Spleen (tissue), 13 donors: ENCODE measurements around the gene IQCB1. TPM values are rescaled to one million over a fixed set of nuclear protein-coding genes. Genes with fewer than 3 reads are reported as not detected.

Experiments used
- DNase-seq: peaks from one replicate; pipeline ENCODE4 v3.0.0-alpha.2; 2020
- H3K27ac ChIP-seq, 8 donors: fragments of 200-600 bp; sonication (generic) in 7 of 8; 1 replicate in 4 of 8; 2 replicates in 4 of 8; pipeline versions ENCODE4 v1.5.0 to v1.8.0; 2016 to 2021; ENCODE audit warnings: inconsistent platforms in 4 of 8, mild to moderate bottlenecking in 4 of 8, moderate library complexity in 1 of 8
- H3K27me3 ChIP-seq, 7 donors: fragments of 200-600 bp; sonication (generic) in 6 of 7; replicated peaks in 1 of 7; 1 replicate in 4 of 7; 2 replicates in 3 of 7; pipeline versions ENCODE4 v1.5.0 to v1.8.0; 2016 to 2021; ENCODE audit warnings: inconsistent platforms in 3 of 7, mild to moderate bottlenecking in 1 of 7
- H3K36me3 ChIP-seq, 6 donors: fragments of 200-600 bp; sonication (generic) in 5 of 6; 1 replicate in 4 of 6; 2 replicates in 2 of 6; pipeline versions ENCODE4 v1.5.0 to v1.8.0; 2016 to 2021; ENCODE audit warnings: inconsistent platforms in 2 of 6
- H3K4me1 ChIP-seq, 6 donors: fragments of 200-600 bp; sonication (generic) in 5 of 6; 1 replicate in 3 of 6; 2 replicates in 3 of 6; pipeline versions ENCODE4 v1.5.0 to v1.8.0; 2016 to 2021; ENCODE audit warnings: inconsistent platforms in 3 of 6
- H3K4me3 ChIP-seq, 8 donors: fragments of 200-600 bp; sonication (generic) in 7 of 8; 1 replicate in 4 of 8; 2 replicates in 4 of 8; pipeline versions ENCODE4 v1.5.0 to v1.8.0; 2016 to 2021; ENCODE audit warnings: inconsistent platforms in 4 of 8, mild to moderate bottlenecking in 4 of 8, moderate library complexity in 2 of 8
- H3K9me3 ChIP-seq, 8 donors: fragments of 200-600 bp; sonication (generic) in 7 of 8; 1 replicate in 4 of 8; 2 replicates in 4 of 8; pipeline versions ENCODE4 v1.5.0 to v1.8.0; 2016 to 2021; ENCODE audit warnings: inconsistent platforms in 4 of 8
- POLR2A ChIP-seq, 3 donors: fragments of 450-650 bp; IDR thresholded peaks; one replicate each; pipeline ENCODE4 v1.5.1; 2017; ENCODE audit warnings: antibody characterized with exemption in 3 of 3, mild to moderate bottlenecking in 1 of 3
- POLR2AphosphoS5 ChIP-seq, 3 donors: sonication (generic); formaldehyde crosslinking; IDR thresholded peaks; one replicate each; pipeline ENCODE4 v1.5.1; 2017; ENCODE audit warnings: antibody characterized with exemption in 3 of 3
- WGBS, 5 donors: extraction: QIAGEN DNeasy Blood & Tissue Kit in 3 of 5; methylation state at CpG; one replicate each; pipeline versions ENCODE4 v1.1.5 to v1.1.7; 2013 to 2018; 5-methylcytosine and 5-hydroxymethylcytosine counted together
- intact Hi-C: fragments of 100-400 bp; cut with DNase I; formaldehyde crosslinking; loops from one replicate; pipeline ENCODE4 v1.15.0; 2023; ENCODE audit warnings: low total_unique reads
- long read RNA-seq, 2 donors: transcript quantifications; one replicate each; lab custom pipeline, GENCODE V29; 2026
- polyA plus RNA-seq, 3 donors: library from polyadenylated mRNA; stranded (reverse); fragments of 200-250 nt; gene quantifications; one replicate each; pipeline ENCODE4 v1.2.1, GENCODE V29; 2013
- total RNA-seq, 7 donors: library from RNA; depleted of rRNA in 3 of 7; stranded (reverse); fragments of >200 nt in 3 of 7; fragmentation: NEBNext Ultra II Directional in 4 of 7; extraction: Animal tissue kit (Norgen Biotek cat#: 25700) in 4 of 7; gene quantifications; one replicate each; pipeline versions ENCODE4 v1.1.0 to v1.2.1, GENCODE V29; 2016 to 2021
- TF ChIP-seq, protein P1 (sequence below), 11 experiments: fragments of 200-600 bp in 7 of 11; fragments of 450-650 bp in 4 of 11; sonication (generic) in 4 of 11; IDR thresholded peaks in 8 of 11; conservative IDR thresholded peaks in 3 of 11; 1 replicate in 7 of 11; 2 replicates in 4 of 11; pipeline versions ENCODE4 v1.4.0 to v1.8.0; 2016 to 2021; ENCODE audit warnings: antibody characterized with exemption in 11 of 11, inconsistent platforms in 4 of 11, mild to moderate bottlenecking in 1 of 11
- donor health status: healthy with polysubstance abuse.
- donor health status: DM: no; HTN: no; CAD: no; lungs with moderate emphysema.
- donor health status: DM: no; HTN: no; CAD: no.
- donor health status: Bipolar disorder and iron deficiency.
- donor health status: healthy.
- donor health status: DM: no; HTN: no; CAD: no.
- donor health status: DM: yes; HTN: yes; CAD: no.

IQCB1 gene, protein sequence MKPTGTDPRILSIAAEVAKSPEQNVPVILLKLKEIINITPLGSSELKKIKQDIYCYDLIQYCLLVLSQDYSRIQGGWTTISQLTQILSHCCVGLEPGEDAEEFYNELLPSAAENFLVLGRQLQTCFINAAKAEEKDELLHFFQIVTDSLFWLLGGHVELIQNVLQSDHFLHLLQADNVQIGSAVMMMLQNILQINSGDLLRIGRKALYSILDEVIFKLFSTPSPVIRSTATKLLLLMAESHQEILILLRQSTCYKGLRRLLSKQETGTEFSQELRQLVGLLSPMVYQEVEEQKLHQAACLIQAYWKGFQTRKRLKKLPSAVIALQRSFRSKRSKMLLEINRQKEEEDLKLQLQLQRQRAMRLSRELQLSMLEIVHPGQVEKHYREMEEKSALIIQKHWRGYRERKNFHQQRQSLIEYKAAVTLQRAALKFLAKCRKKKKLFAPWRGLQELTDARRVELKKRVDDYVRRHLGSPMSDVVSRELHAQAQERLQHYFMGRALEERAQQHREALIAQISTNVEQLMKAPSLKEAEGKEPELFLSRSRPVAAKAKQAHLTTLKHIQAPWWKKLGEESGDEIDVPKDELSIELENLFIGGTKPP
- total RNA-seq: 10 to 100 TPM; 24.7 to 39.1 (median 27.2) TPM
- polyA plus RNA-seq: 10 to 100 TPM; 14.9 to 26.0 (median 18.6) TPM
- long read RNA-seq, donor 1, partial matches to known transcripts: 0 of 4 reads
- long read RNA-seq, donor 1, other reads (novel, unspliced or antisense): 0 of 4 reads
- long read RNA-seq, donor 2, transcript IQCB1-201 (15 exons, 2,594 nt): major isoform, 5 of 13 reads
- long read RNA-seq, donor 2, partial matches to known transcripts: 6 of 13 reads
- long read RNA-seq, donor 2, other reads (novel, unspliced or antisense): 0 of 13 reads

DNA sequence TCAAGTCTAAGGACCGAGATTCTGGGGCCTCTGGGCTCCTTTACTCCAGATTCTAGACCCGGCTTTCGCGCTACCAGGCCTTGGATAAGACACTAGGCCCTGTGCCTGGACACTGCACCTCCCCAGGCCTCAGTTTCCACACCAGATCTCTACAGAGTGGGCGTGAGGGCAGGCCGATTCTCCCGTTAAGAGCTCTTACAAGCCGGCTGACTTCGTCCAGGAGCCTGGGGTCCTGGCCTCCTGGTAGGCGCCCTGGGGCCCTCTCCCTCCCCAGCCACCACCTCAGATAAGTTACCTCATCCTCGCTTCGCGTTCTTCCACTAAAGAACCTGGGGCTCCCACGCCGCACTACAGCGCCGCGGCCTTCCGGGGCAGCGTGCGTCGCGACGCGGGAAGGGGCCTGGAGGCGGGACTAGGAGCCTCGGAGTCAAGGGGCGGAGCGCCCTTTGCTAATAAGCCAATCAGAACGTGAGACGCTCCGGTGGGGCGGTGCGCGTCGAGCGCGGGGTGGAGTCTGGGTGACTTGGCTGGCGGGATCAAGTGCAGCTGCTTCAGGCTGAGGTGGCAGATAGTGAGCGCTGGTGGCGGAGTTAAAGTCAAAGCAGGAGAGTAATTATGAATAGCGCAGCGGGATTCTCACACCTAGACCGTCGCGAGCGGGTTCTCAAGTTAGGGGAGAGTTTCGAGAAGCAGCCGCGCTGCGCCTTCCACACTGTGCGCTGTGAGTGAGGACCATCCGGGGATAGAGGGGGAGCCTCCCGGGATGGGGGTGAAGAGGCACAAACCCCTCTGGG lies at the start of gene IQCB1, which contains the start of gene EAF2:
Gene IQCB1 (minus strand): TSS at position 390 of the 794 bp plus-strand sequence. CDS start 6,100 bp downstream, outside the sequence.
Gene EAF2 (plus strand): TSS at position 539 of the 794 bp plus-strand sequence. CDS start 77 bp downstream, at position 616.
- Histone ChIP-seq H3K4me1 (peaks cover 7 to 80% (median 49%) of the 10 kb centered on the region in 6 donors), H3K27ac (peak within 1 kb of the TSS; percentile 79 to 93 (median 87)), H3K27me3 (no peaks in the 10 kb centered on the region), H3K9me3 (no peaks in the 10 kb centered on the region), H3K36me3 (peaks cover 0 to 29% (median 5%) of the 10 kb centered on the region in 6 donors), H3K4me3 (peak within 1 kb of the TSS; percentile 59 to 82 (median 74))
- WGBS, 5 donors: 0 to 1% (median 0%) methylated on average over 33 to 54 of the region's 54 CpGs
- intact Hi-C loops: no loop called here
- peak; percentile 99 for DNase-seq
- TF ChIP-seq, protein P1, sequence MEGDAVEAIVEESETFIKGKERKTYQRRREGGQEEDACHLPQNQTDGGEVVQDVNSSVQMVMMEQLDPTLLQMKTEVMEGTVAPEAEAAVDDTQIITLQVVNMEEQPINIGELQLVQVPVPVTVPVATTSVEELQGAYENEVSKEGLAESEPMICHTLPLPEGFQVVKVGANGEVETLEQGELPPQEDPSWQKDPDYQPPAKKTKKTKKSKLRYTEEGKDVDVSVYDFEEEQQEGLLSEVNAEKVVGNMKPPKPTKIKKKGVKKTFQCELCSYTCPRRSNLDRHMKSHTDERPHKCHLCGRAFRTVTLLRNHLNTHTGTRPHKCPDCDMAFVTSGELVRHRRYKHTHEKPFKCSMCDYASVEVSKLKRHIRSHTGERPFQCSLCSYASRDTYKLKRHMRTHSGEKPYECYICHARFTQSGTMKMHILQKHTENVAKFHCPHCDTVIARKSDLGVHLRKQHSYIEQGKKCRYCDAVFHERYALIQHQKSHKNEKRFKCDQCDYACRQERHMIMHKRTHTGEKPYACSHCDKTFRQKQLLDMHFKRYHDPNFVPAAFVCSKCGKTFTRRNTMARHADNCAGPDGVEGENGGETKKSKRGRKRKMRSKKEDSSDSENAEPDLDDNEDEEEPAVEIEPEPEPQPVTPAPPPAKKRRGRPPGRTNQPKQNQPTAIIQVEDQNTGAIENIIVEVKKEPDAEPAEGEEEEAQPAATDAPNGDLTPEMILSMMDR (IDR thresholded peaks at IDR 0.05 in 8 of 11, conservative IDR thresholded peaks at IDR 0.05 in 3 of 11): peak in 5 of 11 experiments; percentile 10 to 39 (median 25)
- peak; percentile 98 to 99 (median 98) for TF ChIP-seq POLR2AphosphoS5 (IDR thresholded peaks at IDR 0.05)
- peak; percentile 28 to 95 (median 79) for TF ChIP-seq POLR2A (IDR thresholded peaks at IDR 0.05)

DNA sequence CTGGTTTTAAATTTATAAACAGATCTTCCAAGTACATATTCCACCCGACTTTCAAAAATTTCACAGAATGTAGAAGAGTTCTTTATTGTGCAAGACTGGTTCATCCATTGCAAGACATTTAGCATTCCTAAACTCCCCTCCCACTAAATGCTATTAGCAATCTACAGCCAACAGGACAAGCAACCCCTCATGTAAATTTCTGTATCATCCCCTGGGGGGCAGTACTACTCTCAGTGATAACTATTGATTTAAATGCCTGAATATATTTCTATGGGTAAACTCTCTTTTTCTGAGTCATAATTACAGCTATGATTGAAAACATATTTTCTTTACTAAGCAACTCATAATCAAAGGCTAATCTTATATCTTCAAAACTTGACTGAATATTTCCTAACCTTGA lies 48.6 kb upstream of the IQCB1 start:
- H3K4me1 ChIP-seq: no peaks in the 10 kb centered on the region
- DNase-seq: no peak
- no peak overlapping the region for H3K27ac ChIP-seq
- H3K36me3 ChIP-seq: peaks cover 0 to 33% (median 2%) of the 10 kb centered on the region in 6 donors
- TF ChIP-seq, protein P1 (IDR thresholded peaks at IDR 0.05 in 8 of 11, conservative IDR thresholded peaks at IDR 0.05 in 3 of 11): peak in 7 of 11 experiments; percentile 15 to 45 (median 33)
- TF ChIP-seq POLR2A (IDR thresholded peaks at IDR 0.05) (no peak), POLR2AphosphoS5 (IDR thresholded peaks at IDR 0.05) (no peak)
- H3K4me3 ChIP-seq: no peak overlapping the region
- 51 to 76% (median 61%) methylated on average over 1 of the region's 1 CpG for WGBS, 5 donors
- no peaks in the 10 kb centered on the region for H3K27me3 ChIP-seq
- intact Hi-C loops: no loop called here
- no peaks in the 10 kb centered on the region for H3K9me3 ChIP-seq

DNA sequence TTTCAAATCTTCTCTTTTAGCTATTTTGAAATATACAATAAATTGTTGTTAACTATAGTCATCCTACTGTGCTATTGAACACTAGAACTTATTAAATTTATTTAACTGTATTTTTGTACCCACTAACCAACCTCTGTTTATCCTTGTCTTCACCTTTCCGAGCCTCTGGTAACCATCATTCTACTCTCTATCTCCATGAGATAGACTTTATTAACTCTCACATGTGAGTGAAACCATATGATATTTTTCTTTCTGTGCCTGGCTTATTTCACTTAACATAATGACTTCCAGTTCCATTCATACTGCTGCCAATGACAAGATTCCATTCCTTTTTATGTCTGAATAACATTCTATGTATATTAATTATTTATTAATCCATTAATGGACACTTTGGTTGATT lies 43.6 kb upstream of the IQCB1 start:
- Histone ChIP-seq H3K4me1 (no peaks in the 10 kb centered on the region), H3K27me3 (no peaks in the 10 kb centered on the region), H3K9me3 (no peaks in the 10 kb centered on the region), H3K27ac (no peak overlapping the region), H3K36me3 (peaks cover 0 to 35% (median 4%) of the 10 kb centered on the region in 6 donors), H3K4me3 (no peak overlapping the region)
- intact Hi-C loops: no loop called here
- TF ChIP-seq POLR2A (IDR thresholded peaks at IDR 0.05) (no peak), POLR2AphosphoS5 (IDR thresholded peaks at IDR 0.05) (no peak)
- TF ChIP-seq, protein P1 (IDR thresholded peaks at IDR 0.05 in 8 of 11, conservative IDR thresholded peaks at IDR 0.05 in 3 of 11): no peak
- DNase-seq: no peak
- 94 to 100% (median 95%) methylated on average over 1 of the region's 1 CpG for WGBS, 5 donors
